Gastroesophageal sphincter (tissue), 4 donors: ENCODE data around the gene KLHL3. TPM values are rescaled to one million over a fixed set of nuclear protein-coding genes. Genes with fewer than 3 reads are reported as not detected.

Source experiments
- ATAC-seq: fragments of 150-250 bp; one replicate; pipeline ENCODE4 v1.9.1; 2016; ENCODE audit warnings: mild to moderate bottlenecking, moderate library complexity
- H3K27ac ChIP-seq, 4 donors: fragments of 200-600 bp; sonication (generic) in 3 of 4; 1 replicate in 3 of 4; 2 replicates in 1 of 4; pipeline ENCODE4 v1.5.1; 2016 to 2019
- H3K27me3 ChIP-seq: fragments of 200-600 bp; sonication (generic); one replicate; pipeline ENCODE4 v1.5.1; 2019
- H3K36me3 ChIP-seq, 2 donors: fragments of 200-600 bp; sonication (generic); one replicate each; pipeline ENCODE4 v1.5.1; 2019; ENCODE audit warnings: control low read depth in 1 of 2
- H3K4me1 ChIP-seq, 3 donors: fragments of 200-600 bp; sonication (generic); 1 replicate in 2 of 3; 2 replicates in 1 of 3; pipeline ENCODE4 v1.5.1; 2016 to 2019; ENCODE audit warnings: control low read depth in 2 of 3
- H3K4me3 ChIP-seq, 2 donors: fragments of 200-600 bp; sonication (generic); one replicate each; pipeline ENCODE4 v1.5.1; 2019; ENCODE audit warnings: mild to moderate bottlenecking in 1 of 2, moderate library complexity in 1 of 2
- H3K9me3 ChIP-seq, 3 donors: fragments of 200-600 bp; sonication (generic); one replicate each; pipeline ENCODE4 v1.5.1; 2017 to 2019; ENCODE audit warnings: control low read depth in 2 of 3
- CTCF ChIP-seq, 4 experiments: fragments of 200-600 bp in 2 of 4; fragments of 450-650 bp in 2 of 4; sonication (generic) in 1 of 4; IDR thresholded peaks; one replicate each; pipeline ENCODE4 v1.5.1; 2017 to 2019; ENCODE audit warnings: antibody characterized with exemption in 4 of 4, mild to moderate bottlenecking in 2 of 4, moderate library complexity in 2 of 4
- EP300 ChIP-seq: sonication (generic); formaldehyde crosslinking; IDR thresholded peaks from one replicate; pipeline ENCODE4 v1.6.1; 2017; ENCODE audit warnings: antibody characterized with exemption, mild to moderate bottlenecking
- POLR2A ChIP-seq, 2 donors: fragments of 450-650 bp; IDR thresholded peaks; one replicate each; pipeline ENCODE4 v1.6.1; 2017; ENCODE audit warnings: antibody characterized with exemption in 2 of 2, mild to moderate bottlenecking in 2 of 2, moderate library complexity in 1 of 2
- POLR2AphosphoS5 ChIP-seq: sonication (generic); formaldehyde crosslinking; IDR thresholded peaks from one replicate; pipeline ENCODE4 v1.6.1; 2017; ENCODE audit warnings: antibody characterized with exemption
- WGBS, 2 donors: methylation state at CpG; one replicate each; pipeline ENCODE4 v1.1.5; 2018; ENCODE audit warnings: low coverage in 1 of 2; 5-methylcytosine and 5-hydroxymethylcytosine counted together
- total RNA-seq, 4 donors: library from RNA; depleted of rRNA; stranded (reverse); fragments of >200 nt; gene quantifications; one replicate each; pipeline ENCODE4 v1.1.0, GENCODE V29; 2016

Gene KLHL3
- total RNA-seq, 4 donors from 2014 or later: 2.3 to 6.9 (median 5.4) TPM

DNA sequence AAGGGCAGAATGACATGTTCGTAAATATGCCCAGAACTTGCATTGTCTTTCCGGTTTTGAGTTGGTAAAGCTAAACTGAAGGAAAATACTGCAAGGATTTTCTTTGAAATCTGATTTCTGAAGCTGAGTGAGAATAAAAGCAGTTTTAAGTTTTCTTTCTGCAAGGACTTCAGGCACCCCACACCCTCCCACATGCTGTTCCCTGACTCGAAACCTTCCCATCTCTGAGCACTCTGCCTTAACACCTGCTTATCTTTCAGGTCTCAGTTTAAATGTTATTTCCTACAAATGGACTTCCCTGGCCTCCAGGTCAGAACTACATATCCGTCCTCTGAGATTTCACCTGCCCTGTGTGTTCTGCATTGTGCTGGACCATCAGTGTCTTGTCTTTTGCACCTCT is 93.8 kb downstream of the KLHL3 start:
- Histone ChIP-seq H3K27me3 (no peaks in the 10 kb centered on the region), H3K27ac (no peak overlapping the region), H3K36me3 (peaks cover 0 to 26% of the 10 kb centered on the region in 2 donors), H3K4me1 (no peaks in the 10 kb centered on the region), H3K4me3 (no peak overlapping the region), H3K9me3 (peaks cover 0 to 7% (median 0%) of the 10 kb centered on the region in 3 donors)
- no peak for ATAC-seq
- TF ChIP-seq CTCF (IDR thresholded peaks at IDR 0.05) (no peak), POLR2A (IDR thresholded peaks at IDR 0.05) (no peak), EP300 (no peak)
- WGBS, 2 donors: 70 to 79% methylated on average over 3 to 4 of the region's 4 CpGs

DNA sequence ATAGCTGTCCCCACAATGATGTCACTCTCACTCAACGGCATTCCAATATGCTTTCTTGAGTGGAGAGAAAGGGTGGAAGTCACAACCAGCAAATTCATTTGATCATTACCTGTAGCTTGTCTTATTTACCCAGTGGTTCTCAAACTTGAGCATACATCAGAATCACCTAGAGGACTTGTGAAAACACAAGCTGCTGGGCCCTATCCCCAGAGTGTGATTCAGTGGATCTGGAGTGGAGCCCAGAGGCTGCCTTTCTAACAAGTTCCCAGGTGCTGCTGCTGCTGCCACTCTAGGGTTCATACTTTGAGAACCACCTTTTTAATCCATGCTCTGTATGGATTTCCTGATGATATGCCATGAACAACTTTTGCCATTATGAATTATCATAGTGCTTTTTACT is 94.7 kb downstream of the KLHL3 start:
- Histone ChIP-seq H3K27me3 (no peaks in the 10 kb centered on the region), H3K4me3 (no peak overlapping the region), H3K27ac (no peak overlapping the region), H3K36me3 (peaks cover 0 to 22% of the 10 kb centered on the region in 2 donors), H3K4me1 (no peaks in the 10 kb centered on the region), H3K9me3 (peaks cover 0 to 7% (median 0%) of the 10 kb centered on the region in 3 donors)
- no peak for ATAC-seq
- 80 to 93% methylated on average over 1 of the region's 1 CpG for WGBS, 2 donors
- no peak for TF ChIP-seq POLR2AphosphoS5

GRCh38 chr5:137639645-137640044 is 96.2 kb downstream of the KLHL3 start:
- 78% methylated on average over 6 of the region's 11 CpGs; no CpG with 5 or more reads in 1 of the 2 donors for WGBS, 2 donors
- ATAC-seq: no peak
- H3K9me3 ChIP-seq: peaks cover 0 to 7% (median 0%) of the 10 kb centered on the region in 3 donors

DNA sequence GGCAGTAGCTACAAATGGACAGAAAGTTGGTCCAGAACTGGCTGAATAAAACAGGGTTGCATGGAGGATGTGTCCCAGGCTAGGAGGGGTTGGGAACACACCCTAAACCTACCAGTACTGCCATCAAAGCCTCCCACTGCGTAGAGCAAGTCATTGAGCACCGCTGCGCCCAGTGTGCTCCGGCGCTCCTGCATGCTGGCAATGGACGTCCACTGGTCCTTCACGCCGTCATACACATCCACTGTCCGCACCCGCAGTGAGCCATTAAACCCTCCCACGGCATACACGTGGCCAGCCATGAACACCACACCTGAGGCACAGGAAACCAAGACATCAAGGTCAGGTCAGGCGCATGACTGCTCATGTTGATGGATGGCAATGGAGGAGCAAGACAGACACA is 97.0 kb downstream of the KLHL3 start:
- no peak for TF ChIP-seq POLR2AphosphoS5
- TF ChIP-seq POLR2A (IDR thresholded peaks at IDR 0.05): no peak
- TF ChIP-seq EP300: no peak
- no peak for TF ChIP-seq CTCF (IDR thresholded peaks at IDR 0.05)
- no peak for ATAC-seq
- no peaks in the 10 kb centered on the region for H3K4me1 ChIP-seq
- H3K36me3 ChIP-seq: peaks cover 0 to 22% of the 10 kb centered on the region in 2 donors
- no peak overlapping the region for H3K27ac ChIP-seq
- H3K4me3 ChIP-seq: no peak overlapping the region
- 94 to 100% methylated on average over 2 to 3 of the region's 13 CpGs for WGBS, 2 donors
- H3K9me3 ChIP-seq: peaks cover 0 to 7% (median 0%) of the 10 kb centered on the region in 3 donors
- no peaks in the 10 kb centered on the region for H3K27me3 ChIP-seq

More at GRCh38 chr5:137639645-137640044, 96.2 kb downstream of the KLHL3 start:
- Histone ChIP-seq H3K27me3 (no peaks in the 10 kb centered on the region), H3K4me1 (no peaks in the 10 kb centered on the region), H3K36me3 (peaks cover 0 to 22% of the 10 kb centered on the region in 2 donors), H3K4me3 (no peak overlapping the region), H3K27ac (no peak overlapping the region)
- TF ChIP-seq EP300 (no peak), POLR2A (IDR thresholded peaks at IDR 0.05) (no peak), POLR2AphosphoS5 (no peak), CTCF (IDR thresholded peaks at IDR 0.05) (no peak)

- ATAC-seq: no peak
- no peaks in the 10 kb centered on the region for H3K4me1 ChIP-seq
Measured at GRCh38 chr5:137636830-137637714, 98.8 kb downstream of the KLHL3 start.

More at GRCh38 chr5:137636830-137637714, 98.8 kb downstream of the KLHL3 start:
- Histone ChIP-seq H3K27me3 (no peaks in the 10 kb centered on the region), H3K4me3 (no peak overlapping the region), H3K36me3 (peaks cover 0 to 22% of the 10 kb centered on the region in 2 donors), H3K9me3 (peaks cover 0 to 7% (median 0%) of the 10 kb centered on the region in 3 donors), H3K27ac (no peak overlapping the region)
- TF ChIP-seq POLR2A (IDR thresholded peaks at IDR 0.05): no peak
- TF ChIP-seq POLR2AphosphoS5: no peak
- no peak for TF ChIP-seq CTCF (IDR thresholded peaks at IDR 0.05)
- 93% methylated on average over 3 to 6 of the region's 15 CpGs for WGBS, 2 donors
